ENCODE measurements around the gene SMIM23.

GRCh38 chr5:171794470-171794960 is 8.9 kb downstream of the SMIM23 start:
- TF ChIP-seq CTCF (IDR thresholded peaks at IDR 0.05) = no peak
- no peak for TF ChIP-seq EP300 (IDR thresholded peaks at IDR 0.05; ENCODE audit: low read depth)
- TF ChIP-seq POLR2A (IDR thresholded peaks at IDR 0.05) = no peak
